ENCODE data around the gene KCNJ18.
"Not testable (repeated sequence)": the region's sequence is repeated elsewhere in the genome, so short reads cannot be mapped to it uniquely, and the experiment has no call there.

GRCh38 chr17:21707131-21707530, 14.8 kb downstream of the KCNJ18 start:
- TF ChIP-seq, protein P1, sequence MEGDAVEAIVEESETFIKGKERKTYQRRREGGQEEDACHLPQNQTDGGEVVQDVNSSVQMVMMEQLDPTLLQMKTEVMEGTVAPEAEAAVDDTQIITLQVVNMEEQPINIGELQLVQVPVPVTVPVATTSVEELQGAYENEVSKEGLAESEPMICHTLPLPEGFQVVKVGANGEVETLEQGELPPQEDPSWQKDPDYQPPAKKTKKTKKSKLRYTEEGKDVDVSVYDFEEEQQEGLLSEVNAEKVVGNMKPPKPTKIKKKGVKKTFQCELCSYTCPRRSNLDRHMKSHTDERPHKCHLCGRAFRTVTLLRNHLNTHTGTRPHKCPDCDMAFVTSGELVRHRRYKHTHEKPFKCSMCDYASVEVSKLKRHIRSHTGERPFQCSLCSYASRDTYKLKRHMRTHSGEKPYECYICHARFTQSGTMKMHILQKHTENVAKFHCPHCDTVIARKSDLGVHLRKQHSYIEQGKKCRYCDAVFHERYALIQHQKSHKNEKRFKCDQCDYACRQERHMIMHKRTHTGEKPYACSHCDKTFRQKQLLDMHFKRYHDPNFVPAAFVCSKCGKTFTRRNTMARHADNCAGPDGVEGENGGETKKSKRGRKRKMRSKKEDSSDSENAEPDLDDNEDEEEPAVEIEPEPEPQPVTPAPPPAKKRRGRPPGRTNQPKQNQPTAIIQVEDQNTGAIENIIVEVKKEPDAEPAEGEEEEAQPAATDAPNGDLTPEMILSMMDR (IDR thresholded peaks at IDR 0.05), result not testable (repeated sequence)
- not testable (repeated sequence) for TF ChIP-seq POLR2A (IDR thresholded peaks at IDR 0.05)

All from Peyer's patch (tissue), 4 donors.